Activated CD8-positive, alpha-beta memory T cell treated with anti-CD3 and anti-CD28 coated beads for 48 hours (primary cell): ENCODE measurements around the gene BCL2.
"Not testable (repeated sequence)": the region's sequence is repeated elsewhere in the genome, so short reads cannot be mapped to it uniquely, and the experiment has no call there.

Experiments
- DNase-seq, 3 experiments: peaks; one replicate each; pipeline ENCODE4 v3.0.0-alpha.2; 2020; ENCODE audit warnings: low read depth in 2 of 3, low spot score in 2 of 3

The BCL2 gene

GRCh38 chr18:63206433-63207142, 113.0 kb downstream of the BCL2 start:
- DNase-seq, result no peak

GRCh38 chr18:63205791-63206252, 113.7 kb downstream of the BCL2 start:
- DNase-seq, result no peak

GRCh38 chr18:63203497-63203896, 116.1 kb downstream of the BCL2 start:
- DNase-seq, result no peak

- DNase-seq, result no peak
These were observed 116.7 kb downstream of the BCL2 start for GRCh38 chr18:63202828-63203227.

- DNase-seq, result not testable (repeated sequence)
These were observed 118.1 kb downstream of the BCL2 start for GRCh38 chr18:63201456-63201855.

- no peak for DNase-seq
These were observed 119.8 kb downstream of the BCL2 start for GRCh38 chr18:63199743-63200241.

- no peak for DNase-seq
These were observed 120.5 kb downstream of the BCL2 start for GRCh38 chr18:63198868-63199742.

- no peak for DNase-seq
These were observed 121.3 kb downstream of the BCL2 start for GRCh38 chr18:63198098-63198760.

- DNase-seq, result no peak
These were observed 122.2 kb downstream of the BCL2 start for GRCh38 chr18:63197246-63197869.

GRCh38 chr18:63195326-63196159, 124.0 kb downstream of the BCL2 start:
- DNase-seq, result no peak

GRCh38 chr18:63192885-63193349, 126.7 kb downstream of the BCL2 start:
- no peak for DNase-seq

GRCh38 chr18:63192126-63192884, 127.3 kb downstream of the BCL2 start:
- DNase-seq, result no peak

- DNase-seq, result no peak
These were observed 128.2 kb downstream of the BCL2 start for GRCh38 chr18:63191413-63191812.

GRCh38 chr18:63190838-63191237, 128.7 kb downstream of the BCL2 start:
- not testable (repeated sequence) for DNase-seq

- no peak for DNase-seq
These were observed 129.8 kb downstream of the BCL2 start for GRCh38 chr18:63189817-63190216.

GRCh38 chr18:63189041-63189440, 130.5 kb downstream of the BCL2 start:
- no peak for DNase-seq

GRCh38 chr18:63187791-63188460, 131.6 kb downstream of the BCL2 start:
- DNase-seq, result no peak

GRCh38 chr18:63187223-63187574, 132.4 kb downstream of the BCL2 start:
- DNase-seq, result no peak
